SJCRH30 (cell line): ENCODE measurements around the gene HPS4. TPM values are rescaled to one million over a fixed set of nuclear protein-coding genes. Genes with fewer than 3 reads are reported as not detected.
A peak's percentile ranks its signal among the peaks of the same experiment; 100 is the strongest.
"Not testable (repeated sequence)": the region's sequence is repeated elsewhere in the genome, so short reads cannot be mapped to it uniquely, and the experiment has no call there.

Experiments used
- DNase-seq, 2 experiments: peaks; one replicate each; pipeline ENCODE4 v3.0.0-alpha.2; 2015 to 2020
- H3K27ac ChIP-seq: fragments of 250-450 bp; sonication (Bioruptor Pico); 2 replicates; pipeline ENCODE4 v1.5.1; 2020; ENCODE audit warnings: mild to moderate bottlenecking, moderate library complexity
- H3K27me3 ChIP-seq: fragments of 250-450 bp; sonication (Bioruptor Pico); 2 replicates; pipeline ENCODE4 v1.5.1; 2020; ENCODE audit warnings: mild to moderate bottlenecking, moderate library complexity
- H3K36me3 ChIP-seq: fragments of 250-450 bp; sonication (Bioruptor Pico); 2 replicates; pipeline ENCODE4 v1.5.1; 2020; ENCODE audit warnings: mild to moderate bottlenecking, moderate library complexity
- H3K4me1 ChIP-seq: fragments of 250-450 bp; sonication (Bioruptor Pico); 2 replicates; pipeline ENCODE4 v1.5.1; 2020; ENCODE audit warnings: mild to moderate bottlenecking, moderate library complexity
- H3K4me3 ChIP-seq: fragments of 250-450 bp; sonication (Bioruptor Pico); 2 replicates; pipeline ENCODE4 v1.5.1; 2020; ENCODE audit warnings: mild to moderate bottlenecking, moderate library complexity
- H3K9me3 ChIP-seq: fragments of 250-450 bp; sonication (Bioruptor Pico); replicated peaks from 2 replicates; pipeline ENCODE4 v1.5.1; 2020; ENCODE audit warnings: mild to moderate bottlenecking, moderate library complexity
- total RNA-seq: library from RNA; depleted of rRNA; stranded (reverse); fragments of >200 nt; shearing (Covaris generic); gene quantifications from 2 replicates; pipeline ENCODE4 v1.2.3, GENCODE V29; 2014

HPS4 gene
- total RNA-seq, 1 experiment from 2014 or later, result 28.1 TPM

DNA sequence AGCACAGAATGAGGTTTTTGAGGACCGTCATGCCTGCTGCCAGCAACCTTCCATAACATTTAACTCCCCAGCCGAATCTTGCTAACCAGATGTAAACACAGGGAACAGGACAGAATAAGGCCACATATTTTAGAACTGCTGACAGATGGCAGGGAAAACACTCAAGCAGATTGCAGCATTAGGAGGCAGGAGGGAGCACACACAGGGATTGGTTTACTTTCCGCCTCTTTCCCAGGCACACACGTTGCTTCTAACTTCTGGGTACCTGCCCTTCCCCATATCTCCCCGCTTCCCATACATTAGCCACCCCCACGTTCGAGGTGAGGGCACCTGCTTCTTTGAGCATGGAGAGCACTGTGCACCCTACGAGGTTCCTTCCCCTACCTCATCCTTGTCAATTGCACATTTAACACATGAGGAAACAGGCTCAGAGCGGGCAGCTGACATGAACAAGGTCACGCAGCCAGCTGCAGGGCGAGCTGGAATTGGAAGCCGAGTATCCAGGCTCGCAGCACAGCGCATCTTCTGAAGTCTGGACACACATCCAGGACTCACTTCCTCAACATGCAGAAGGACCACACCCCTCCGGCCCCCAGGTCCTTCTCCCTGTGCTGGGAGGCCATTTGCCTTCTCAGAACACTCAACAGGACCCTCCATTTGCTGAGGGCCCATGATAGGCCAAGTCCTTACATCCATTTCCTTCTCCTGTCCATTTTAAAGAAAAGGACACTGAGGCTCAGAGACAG is 35.8 kb downstream of the HPS4 start:
- Histone ChIP-seq H3K27ac (no peak overlapping the region), H3K4me1 (no peaks in the 10 kb centered on the region), H3K36me3 (no peaks in the 10 kb centered on the region), H3K27me3 (no peaks in the 10 kb centered on the region), H3K4me3 (no peak overlapping the region), H3K9me3 (no peaks in the 10 kb centered on the region)
- DNase-seq, result no peak

DNA sequence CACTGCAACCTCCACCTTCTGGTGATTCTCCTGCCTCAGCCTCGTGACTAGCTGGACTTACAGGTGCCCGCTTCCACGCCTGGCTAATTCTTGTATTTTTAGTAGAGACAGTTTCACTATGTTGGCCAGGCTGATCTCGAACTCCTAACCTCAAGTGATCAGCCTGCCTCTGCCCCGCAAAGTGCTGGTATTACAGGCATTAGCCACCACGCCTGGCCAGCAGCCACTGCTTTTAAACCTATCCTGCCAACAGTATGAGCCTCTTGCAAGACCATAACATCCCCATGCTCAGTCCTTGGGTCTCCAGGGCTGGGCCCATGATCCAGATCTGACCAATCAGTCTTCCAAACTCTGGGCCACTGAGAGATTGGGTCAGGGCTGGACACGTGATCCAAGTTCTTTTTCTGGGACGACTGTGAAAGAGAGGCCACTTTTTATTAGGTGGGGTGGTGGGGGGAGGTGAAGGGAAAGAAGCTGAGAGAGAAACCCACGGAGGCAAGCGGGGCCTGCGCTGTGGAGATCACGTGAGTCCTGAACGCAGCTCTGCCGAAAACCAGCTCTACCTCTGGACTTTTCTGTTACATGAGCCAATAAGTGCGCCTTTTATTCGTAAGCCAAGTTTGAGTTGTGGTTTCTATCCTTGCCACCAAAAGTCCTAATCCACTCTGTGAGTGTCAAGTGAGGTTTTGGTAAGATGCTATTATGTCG is 36.6 kb downstream of the HPS4 start:
- H3K4me1 ChIP-seq, result no peaks in the 10 kb centered on the region
- no peaks in the 10 kb centered on the region for H3K36me3 ChIP-seq
- no peak overlapping the region for H3K27ac ChIP-seq
- no peak overlapping the region for H3K4me3 ChIP-seq
- H3K9me3 ChIP-seq, result no peaks in the 10 kb centered on the region
- no peak for DNase-seq
- no peaks in the 10 kb centered on the region for H3K27me3 ChIP-seq

DNA sequence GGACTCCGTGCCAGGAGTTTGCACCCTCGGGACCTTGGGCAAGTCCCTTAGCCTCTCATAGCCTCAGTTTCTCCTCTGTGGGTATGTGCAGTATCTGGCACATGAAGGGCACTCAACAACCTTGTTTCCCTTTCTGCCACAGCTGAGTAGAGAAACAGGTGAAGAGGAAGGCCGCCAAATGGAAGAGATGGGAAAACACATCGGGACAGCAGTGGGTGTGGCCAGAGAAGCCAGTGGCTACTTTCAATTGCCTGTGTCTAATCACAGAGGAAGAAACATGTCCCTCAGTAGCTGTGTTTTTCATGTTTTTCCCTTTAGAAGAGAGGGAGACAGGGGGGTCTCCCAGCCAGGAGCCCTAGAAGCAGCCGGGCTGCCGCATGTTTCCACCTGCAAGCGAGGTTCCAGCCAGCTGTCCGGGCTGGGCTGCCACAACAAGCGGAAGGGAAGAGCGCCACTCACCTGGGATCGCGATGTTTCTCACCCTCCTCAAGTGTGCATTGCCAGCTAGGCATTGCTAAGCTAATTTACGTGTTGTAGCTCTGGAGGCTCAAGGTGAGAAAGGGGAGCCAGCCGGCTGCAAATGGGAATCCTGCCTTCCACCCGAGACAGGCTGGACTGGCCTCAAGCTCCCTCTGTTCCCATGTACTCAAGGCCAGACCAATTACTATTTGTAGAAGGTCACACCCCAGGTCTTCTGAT is 37.9 kb downstream of the HPS4 start:
- no peaks in the 10 kb centered on the region for H3K27me3 ChIP-seq
- H3K27ac ChIP-seq, result no peak overlapping the region
- DNase-seq, result peak in 1 of 2 experiments; percentile 25
- no peaks in the 10 kb centered on the region for H3K36me3 ChIP-seq
- no peaks in the 10 kb centered on the region for H3K9me3 ChIP-seq
- H3K4me1 ChIP-seq, result no peaks in the 10 kb centered on the region
- H3K4me3 ChIP-seq, result no peak overlapping the region

- Histone ChIP-seq H3K27ac (no peak overlapping the region), H3K36me3 (no peaks in the 10 kb centered on the region), H3K9me3 (no peaks in the 10 kb centered on the region), H3K4me1 (no peaks in the 10 kb centered on the region), H3K27me3 (no peaks in the 10 kb centered on the region), H3K4me3 (no peak overlapping the region)
- DNase-seq, result no peak
Measured at GRCh38 chr22:26444777-26445176, 38.8 kb downstream of the HPS4 start.

DNA sequence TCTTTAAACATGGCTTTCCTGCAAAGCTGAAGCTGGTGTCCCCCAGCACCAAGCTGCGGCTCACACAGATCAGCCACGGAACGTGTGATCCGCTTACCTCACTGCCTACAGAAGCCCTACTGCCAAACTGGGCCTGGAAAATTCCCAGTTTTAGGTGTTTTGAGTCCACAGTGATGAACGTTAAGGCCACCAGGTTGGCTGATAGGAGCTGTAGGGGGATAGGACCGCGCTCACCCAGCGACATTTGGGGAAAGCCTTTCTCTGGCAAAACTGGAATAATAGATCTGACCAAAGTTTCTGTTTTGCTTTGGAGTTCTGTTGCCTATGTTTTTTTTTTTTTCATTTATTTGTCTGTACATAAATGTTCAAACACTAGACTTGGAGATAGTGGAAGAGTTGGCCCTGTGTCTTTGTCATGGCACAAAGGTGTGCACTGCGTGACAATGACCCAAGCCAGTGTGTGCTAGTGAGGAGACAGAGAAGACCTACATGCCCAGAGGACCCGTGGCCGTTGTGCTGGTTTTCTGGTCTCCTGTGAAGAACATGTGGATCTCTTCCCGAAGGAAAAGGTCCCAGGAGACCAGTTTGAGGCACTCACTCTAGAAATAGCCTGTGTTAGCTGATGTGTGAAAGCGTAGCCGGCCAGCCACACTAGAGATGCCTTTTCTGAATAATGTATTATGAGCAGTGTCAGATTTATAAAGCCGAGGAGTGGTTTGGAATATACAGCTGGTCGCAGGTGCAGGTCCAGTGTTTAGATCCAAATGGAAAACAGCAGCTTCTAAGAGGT is 39.5 kb downstream of the HPS4 start:
- H3K27ac ChIP-seq, result no peak overlapping the region
- H3K36me3 ChIP-seq, result 0 out of 2 replicates have a peak, but pooled peaks cover 2% of the 10 kb centered on the region
- H3K9me3 ChIP-seq, result no peaks in the 10 kb centered on the region
- H3K4me1 ChIP-seq, result no peaks in the 10 kb centered on the region
- no peaks in the 10 kb centered on the region for H3K27me3 ChIP-seq
- H3K4me3 ChIP-seq, result no peak overlapping the region
- no peak for DNase-seq

- no peaks in the 10 kb centered on the region for H3K4me1 ChIP-seq
- DNase-seq, result no peak
- no peak overlapping the region for H3K27ac ChIP-seq
- H3K4me3 ChIP-seq, result no peak overlapping the region
- H3K9me3 ChIP-seq, result no peaks in the 10 kb centered on the region
- H3K36me3 ChIP-seq, result 0 out of 2 replicates have a peak, but pooled peaks cover 2% of the 10 kb centered on the region
- no peaks in the 10 kb centered on the region for H3K27me3 ChIP-seq
Measured at GRCh38 chr22:26442086-26442756, 41.4 kb downstream of the HPS4 start.

DNA sequence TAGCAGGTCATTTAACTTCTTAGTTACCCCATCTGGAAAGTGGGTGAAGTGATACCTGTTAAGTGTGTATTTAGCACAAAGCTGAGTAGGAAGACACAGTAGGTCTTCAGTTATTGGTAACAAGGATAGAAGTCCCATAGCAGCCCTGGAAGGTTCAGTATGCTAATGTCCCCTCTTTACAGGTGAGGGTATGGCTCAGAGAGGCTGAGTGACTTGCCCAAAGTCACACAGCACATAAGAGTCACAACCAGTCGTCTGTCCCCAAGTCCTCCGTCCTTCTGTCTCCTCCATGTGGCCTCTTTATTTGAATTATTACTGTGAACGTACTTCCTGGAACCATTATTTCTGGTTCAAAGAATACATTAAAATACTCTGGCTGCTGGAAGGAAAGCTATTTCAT is 44.0 kb downstream of the HPS4 start:
- Histone ChIP-seq H3K4me3 (no peak overlapping the region), H3K27me3 (no peaks in the 10 kb centered on the region), H3K27ac (no peak overlapping the region), H3K4me1 (no peaks in the 10 kb centered on the region), H3K9me3 (no peaks in the 10 kb centered on the region), H3K36me3 (0 out of 2 replicates have a peak, but pooled peaks cover 2% of the 10 kb centered on the region)
- DNase-seq, result no peak

DNA sequence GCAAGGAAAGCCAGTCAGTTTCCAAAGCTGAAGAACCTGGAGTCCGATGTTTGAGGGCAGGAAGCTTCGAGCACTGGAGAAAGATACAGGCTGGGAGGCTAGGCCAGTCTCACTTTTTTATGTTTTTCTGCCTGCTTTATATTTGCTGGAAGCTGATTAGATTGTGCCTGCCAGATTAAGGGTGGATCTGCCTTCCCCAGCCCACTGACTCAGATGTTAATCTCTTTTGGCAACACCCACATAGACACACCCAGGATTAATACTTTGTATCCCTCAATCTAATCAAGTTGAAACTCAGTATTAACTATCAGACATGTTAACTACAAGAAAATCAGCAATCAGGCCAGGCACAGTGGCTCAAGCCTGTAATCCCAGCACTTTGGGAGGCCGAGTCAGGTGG is 44.8 kb downstream of the HPS4 start:
- not testable (repeated sequence) for H3K9me3 ChIP-seq

DNA sequence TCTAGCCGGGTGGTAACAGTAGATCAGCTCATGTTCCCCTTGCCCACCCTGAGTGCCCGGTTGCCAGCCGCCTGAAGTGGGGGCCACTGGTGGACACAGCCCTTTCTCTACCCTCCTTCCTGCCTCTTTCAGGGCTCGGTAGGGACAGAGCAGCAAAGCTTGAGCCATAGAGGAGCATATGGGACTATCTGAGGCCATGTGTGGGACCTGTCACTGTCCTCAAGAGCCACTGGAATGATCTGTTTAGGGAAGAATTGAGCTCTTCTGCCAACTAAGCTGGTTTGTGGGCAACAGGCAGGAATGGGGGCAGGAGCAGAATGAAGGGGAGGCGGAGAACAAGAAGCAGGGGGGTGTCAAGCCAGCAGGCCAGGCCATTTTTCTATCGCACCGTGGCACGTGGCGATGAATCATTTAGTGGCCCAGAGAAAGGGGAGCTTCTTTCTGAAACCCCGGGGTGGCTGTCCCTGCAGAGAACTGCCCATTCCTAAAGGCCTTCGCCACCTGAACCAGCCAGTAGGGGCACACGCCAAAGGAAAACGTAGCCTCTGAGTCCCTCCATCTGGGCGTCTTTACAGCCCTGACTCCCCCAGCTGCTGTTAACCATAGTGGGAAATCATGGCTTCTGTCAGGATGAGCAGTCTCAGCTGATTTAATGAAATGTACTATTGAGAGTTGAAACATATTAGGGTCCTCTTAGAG is 45.7 kb downstream of the HPS4 start:
- DNase-seq, result no peak
- no peaks in the 10 kb centered on the region for H3K27me3 ChIP-seq
- 0 out of 2 replicates have a peak, but pooled peaks cover 2% of the 10 kb centered on the region for H3K36me3 ChIP-seq
- H3K27ac ChIP-seq, result no peak overlapping the region
- H3K4me1 ChIP-seq, result no peaks in the 10 kb centered on the region
- no peak overlapping the region for H3K4me3 ChIP-seq
- H3K9me3 ChIP-seq, result no peaks in the 10 kb centered on the region

More for the DNA sequence above, 44.8 kb downstream of the HPS4 start:
- not testable (repeated sequence) for H3K27me3 ChIP-seq, H3K27ac ChIP-seq, H3K4me1 ChIP-seq, DNase-seq, H3K4me3 ChIP-seq, H3K36me3 ChIP-seq

DNA sequence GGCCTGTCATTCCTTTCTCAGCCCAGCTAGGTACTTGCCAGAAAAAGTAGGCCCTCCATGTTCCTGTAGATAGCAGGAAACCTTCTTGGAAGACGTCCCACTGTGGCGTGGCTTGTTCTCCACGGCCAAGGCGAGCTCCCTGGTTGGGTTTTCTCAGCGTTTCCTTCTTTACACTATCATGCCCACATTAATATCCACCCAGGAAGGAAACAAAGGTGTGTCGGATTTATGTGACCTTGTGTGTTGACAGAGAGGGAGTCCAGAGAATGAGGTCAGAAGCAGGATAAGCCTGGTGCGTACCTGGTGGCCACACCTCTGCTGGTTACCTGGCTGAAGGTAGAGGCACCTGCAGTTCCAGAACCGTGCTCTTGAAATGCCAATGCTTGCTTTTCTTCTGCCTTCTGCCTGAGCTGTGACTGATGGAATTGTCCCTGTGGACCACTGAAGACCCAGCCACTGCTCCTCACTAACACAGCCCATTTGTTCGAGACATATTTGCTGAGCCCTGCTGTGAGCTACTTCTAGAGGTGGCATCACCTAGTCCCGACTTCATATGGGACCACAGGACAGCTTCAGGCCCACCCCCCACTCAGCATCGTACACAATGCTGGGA is 46.6 kb downstream of the HPS4 start:
- Histone ChIP-seq H3K36me3 (0 out of 2 replicates have a peak, but pooled peaks cover 2% of the 10 kb centered on the region), H3K4me1 (no peaks in the 10 kb centered on the region), H3K27me3 (no peaks in the 10 kb centered on the region), H3K9me3 (no peaks in the 10 kb centered on the region), H3K4me3 (no peak overlapping the region), H3K27ac (no peak overlapping the region)
- DNase-seq, result no peak

GRCh38 chr22:26435327-26436093 is 48.1 kb downstream of the HPS4 start:
- DNase-seq, result no peak
- no peak overlapping the region for H3K4me3 ChIP-seq

GRCh38 chr22:26433805-26434204 is 49.8 kb downstream of the HPS4 start:
- no peak overlapping the region for H3K4me3 ChIP-seq
- H3K9me3 ChIP-seq, result no peaks in the 10 kb centered on the region
- no peaks in the 10 kb centered on the region for H3K27me3 ChIP-seq
- no peaks in the 10 kb centered on the region for H3K36me3 ChIP-seq
- no peak overlapping the region for H3K27ac ChIP-seq
- DNase-seq, result no peak
- H3K4me1 ChIP-seq, result peaks cover 18% of the 10 kb centered on the region

More at GRCh38 chr22:26435327-26436093, 48.1 kb downstream of the HPS4 start:
- H3K27ac ChIP-seq, result no peak overlapping the region
- 0 out of 2 replicates have a peak, but pooled peaks cover 2% of the 10 kb centered on the region for H3K36me3 ChIP-seq
- H3K27me3 ChIP-seq, result no peaks in the 10 kb centered on the region
- H3K4me1 ChIP-seq, result peaks cover 9% of the 10 kb centered on the region
- no peaks in the 10 kb centered on the region for H3K9me3 ChIP-seq
